Progenitor cell of endocrine pancreas (in vitro differentiated cells): ENCODE measurements around the gene ZBTB42. TPM values are rescaled to one million over a fixed set of nuclear protein-coding genes. Genes with fewer than 3 reads are reported as not detected.

Experiments used
- DNase-seq: peaks from one replicate; pipeline ENCODE4 v3.0.0; 2021; ENCODE audit warnings: low spot score; ENCODE audit not compliant: unreplicated experiment
- H3K27ac Mint-ChIP-seq: 2 replicates; pipeline ENCODE4 v1.8.0; 2021; ENCODE audit warnings: mild to moderate bottlenecking, moderate library complexity, mixed read lengths
- H3K27me3 Mint-ChIP-seq: 2 replicates; pipeline ENCODE4 v1.8.0; 2021; ENCODE audit warnings: mixed read lengths
- H3K36me3 Mint-ChIP-seq: 2 replicates; pipeline ENCODE4 v1.8.0; 2022; ENCODE audit warnings: mixed read lengths; ENCODE audit not compliant: insufficient read depth
- H3K4me1 Mint-ChIP-seq: 2 replicates; pipeline ENCODE4 v1.8.0; 2021; ENCODE audit warnings: low read depth, mixed read lengths
- H3K4me3 Mint-ChIP-seq: 2 replicates; pipeline ENCODE4 v1.8.0; 2021; ENCODE audit warnings: low read depth, mild to moderate bottlenecking, moderate library complexity, mixed read lengths
- H3K9me3 Mint-ChIP-seq: 2 replicates; pipeline ENCODE4 v1.8.0; 2021; ENCODE audit warnings: low read depth, mixed read lengths
- total RNA-seq: library from RNA; stranded (reverse); gene quantifications from 2 replicates; pipeline ENCODE4 v1.2.1, GENCODE V29; 2021
- TF ChIP-seq, protein P1 (sequence below): fragments of 200-600 bp; sonication (generic); IDR thresholded peaks from one replicate; pipeline ENCODE4 v1.5.0; 2021; ENCODE audit warnings: antibody characterized with exemption, mild to moderate bottlenecking; ENCODE audit not compliant: unreplicated experiment

Gene ZBTB42
- total RNA-seq, 1 donor from 2014 or later, result 12.3 TPM

DNA sequence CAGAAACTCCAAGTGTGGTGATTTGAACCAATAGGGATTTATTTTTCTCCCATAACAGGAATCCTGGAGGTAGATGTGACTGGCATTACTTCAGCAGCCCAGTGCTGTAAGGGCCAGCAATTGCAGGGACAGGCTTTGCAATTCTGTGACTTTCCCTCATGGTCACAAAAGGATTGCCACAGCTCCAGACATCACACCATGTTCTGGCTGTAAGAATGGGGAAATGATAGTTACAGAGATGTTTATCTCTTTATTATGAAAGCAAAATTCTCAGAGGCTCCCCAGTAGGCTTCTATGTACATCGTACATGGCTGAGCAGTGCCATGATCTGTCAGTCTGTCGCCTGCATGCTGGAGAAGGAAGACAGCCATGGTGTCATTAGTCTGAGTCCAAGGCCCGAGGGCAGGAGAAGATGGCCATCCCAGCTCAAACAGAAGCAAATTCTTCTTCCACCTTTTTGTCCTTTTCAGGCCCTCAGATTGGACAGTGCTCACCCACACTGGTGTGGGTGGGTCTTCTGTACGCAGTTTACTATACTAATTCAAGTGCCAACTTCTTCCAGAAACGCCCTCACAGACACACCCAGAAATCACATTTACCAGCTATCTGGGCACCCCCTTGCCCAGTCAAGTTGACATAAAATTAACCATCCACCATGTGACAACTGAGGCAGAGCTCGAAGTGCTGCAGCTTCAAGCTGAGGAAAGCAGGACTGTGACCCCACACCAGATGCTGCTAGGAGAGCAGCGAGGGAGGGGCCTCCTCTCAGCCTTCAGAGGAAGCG is 17.2 kb downstream of the ZBTB42 start:
- H3K4me1 Mint-ChIP-seq, result peaks cover 3% of the 10 kb centered on the region
- H3K27ac Mint-ChIP-seq, result no peak overlapping the region
- TF ChIP-seq, protein P1, sequence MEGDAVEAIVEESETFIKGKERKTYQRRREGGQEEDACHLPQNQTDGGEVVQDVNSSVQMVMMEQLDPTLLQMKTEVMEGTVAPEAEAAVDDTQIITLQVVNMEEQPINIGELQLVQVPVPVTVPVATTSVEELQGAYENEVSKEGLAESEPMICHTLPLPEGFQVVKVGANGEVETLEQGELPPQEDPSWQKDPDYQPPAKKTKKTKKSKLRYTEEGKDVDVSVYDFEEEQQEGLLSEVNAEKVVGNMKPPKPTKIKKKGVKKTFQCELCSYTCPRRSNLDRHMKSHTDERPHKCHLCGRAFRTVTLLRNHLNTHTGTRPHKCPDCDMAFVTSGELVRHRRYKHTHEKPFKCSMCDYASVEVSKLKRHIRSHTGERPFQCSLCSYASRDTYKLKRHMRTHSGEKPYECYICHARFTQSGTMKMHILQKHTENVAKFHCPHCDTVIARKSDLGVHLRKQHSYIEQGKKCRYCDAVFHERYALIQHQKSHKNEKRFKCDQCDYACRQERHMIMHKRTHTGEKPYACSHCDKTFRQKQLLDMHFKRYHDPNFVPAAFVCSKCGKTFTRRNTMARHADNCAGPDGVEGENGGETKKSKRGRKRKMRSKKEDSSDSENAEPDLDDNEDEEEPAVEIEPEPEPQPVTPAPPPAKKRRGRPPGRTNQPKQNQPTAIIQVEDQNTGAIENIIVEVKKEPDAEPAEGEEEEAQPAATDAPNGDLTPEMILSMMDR, result no peak
- no peak overlapping the region for H3K4me3 Mint-ChIP-seq
- H3K36me3 Mint-ChIP-seq, result no peaks in the 10 kb centered on the region
- H3K27me3 Mint-ChIP-seq, result no peaks in the 10 kb centered on the region
- no peaks in the 10 kb centered on the region for H3K9me3 Mint-ChIP-seq
- no peak for DNase-seq

DNA sequence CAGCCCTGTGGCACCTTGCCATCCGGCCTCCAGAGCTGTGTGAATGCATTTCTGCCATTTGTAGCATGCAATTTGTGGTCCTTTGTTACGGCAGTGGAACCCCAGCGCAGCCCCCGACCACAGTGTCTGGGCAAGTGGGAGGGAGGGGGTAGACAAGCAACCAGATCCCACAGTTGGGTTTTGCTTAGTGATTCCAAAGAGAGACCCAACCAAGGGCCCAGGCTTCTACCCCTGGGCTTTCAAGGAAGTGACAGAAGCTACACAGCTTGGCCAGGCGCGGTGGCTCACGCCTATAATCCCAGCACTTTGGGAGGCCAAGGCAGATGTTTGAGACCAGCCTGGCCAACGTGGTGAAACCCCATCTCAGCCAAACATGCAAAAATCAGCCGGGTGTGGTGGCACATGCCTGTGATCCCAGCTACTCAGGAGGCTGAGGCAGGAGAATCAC is 17.8 kb downstream of the ZBTB42 start:
- H3K4me1 Mint-ChIP-seq, result peaks cover 3% of the 10 kb centered on the region
- no peak for DNase-seq
- H3K27me3 Mint-ChIP-seq, result peaks cover 1% of the 10 kb centered on the region
- H3K27ac Mint-ChIP-seq, result no peak overlapping the region
- TF ChIP-seq, protein P1, result no peak
- no peaks in the 10 kb centered on the region for H3K36me3 Mint-ChIP-seq
- H3K9me3 Mint-ChIP-seq, result no peaks in the 10 kb centered on the region
- no peak overlapping the region for H3K4me3 Mint-ChIP-seq

DNA sequence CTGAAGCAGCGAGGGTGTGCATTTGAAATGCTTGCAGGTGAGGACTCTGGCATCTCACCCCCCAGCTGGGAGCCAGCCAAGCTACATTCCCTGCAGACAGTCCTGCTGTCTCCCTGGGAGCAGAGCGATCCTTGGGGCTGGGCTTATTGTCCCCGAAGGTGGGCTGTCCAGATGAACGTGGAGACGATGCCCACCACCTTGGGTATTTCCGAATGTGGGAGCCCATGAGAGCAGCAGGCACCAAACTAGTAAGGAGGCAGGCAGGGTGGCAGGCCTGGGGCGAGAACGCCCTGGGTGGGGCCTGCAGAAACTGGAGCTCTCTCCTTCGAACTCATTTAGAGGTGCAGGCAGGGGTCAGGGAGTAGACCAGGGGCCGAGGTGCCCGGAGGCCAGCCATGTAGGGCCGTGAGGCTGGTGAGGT is 18.5 kb downstream of the ZBTB42 start:
- H3K27me3 Mint-ChIP-seq, result peaks cover 6% of the 10 kb centered on the region
- TF ChIP-seq, protein P1, result no peak
- no peak overlapping the region for H3K4me3 Mint-ChIP-seq
- H3K4me1 Mint-ChIP-seq, result peaks cover 3% of the 10 kb centered on the region
- DNase-seq, result no peak
- H3K27ac Mint-ChIP-seq, result no peak overlapping the region
- peaks cover 2% of the 10 kb centered on the region for H3K9me3 Mint-ChIP-seq
- no peaks in the 10 kb centered on the region for H3K36me3 Mint-ChIP-seq

DNA sequence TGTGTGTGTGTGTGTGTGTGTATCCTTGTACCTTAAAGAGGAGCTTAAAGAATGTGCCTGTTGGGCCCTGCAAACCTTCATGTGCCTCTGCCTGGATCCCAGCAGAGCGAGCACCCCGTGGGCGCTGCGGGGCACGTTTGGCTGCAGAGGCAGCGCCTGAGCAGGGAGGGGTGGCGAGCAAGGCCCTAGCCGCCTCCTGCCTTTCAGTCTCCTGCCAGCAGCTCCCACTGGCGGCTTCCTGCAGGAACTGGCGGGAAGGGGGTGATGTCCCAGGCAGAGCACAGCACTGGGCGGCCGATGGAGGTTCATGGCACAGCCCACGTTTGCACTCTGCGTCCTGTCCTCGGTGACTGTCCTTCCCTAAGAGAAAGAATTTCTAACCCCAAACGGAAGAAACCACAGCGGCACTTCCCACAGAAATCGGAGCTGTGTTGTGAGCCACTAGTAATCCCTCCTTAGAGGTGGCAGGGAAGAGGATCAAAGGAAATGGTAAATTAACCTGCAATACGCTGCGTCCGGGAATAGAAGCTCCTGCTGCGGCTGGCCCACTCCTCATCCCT is 19.8 kb downstream of the ZBTB42 start:
- Mint-ChIP-seq H3K4me3 (no peak overlapping the region), H3K4me1 (peaks cover 7% of the 10 kb centered on the region), H3K27ac (peak overlapping the region; percentile 62), H3K36me3 (no peaks in the 10 kb centered on the region), H3K27me3 (peaks cover 20% of the 10 kb centered on the region), H3K9me3 (peaks cover 8% of the 10 kb centered on the region)
- no peak for DNase-seq
- TF ChIP-seq, protein P1, result peak; percentile 54

DNA sequence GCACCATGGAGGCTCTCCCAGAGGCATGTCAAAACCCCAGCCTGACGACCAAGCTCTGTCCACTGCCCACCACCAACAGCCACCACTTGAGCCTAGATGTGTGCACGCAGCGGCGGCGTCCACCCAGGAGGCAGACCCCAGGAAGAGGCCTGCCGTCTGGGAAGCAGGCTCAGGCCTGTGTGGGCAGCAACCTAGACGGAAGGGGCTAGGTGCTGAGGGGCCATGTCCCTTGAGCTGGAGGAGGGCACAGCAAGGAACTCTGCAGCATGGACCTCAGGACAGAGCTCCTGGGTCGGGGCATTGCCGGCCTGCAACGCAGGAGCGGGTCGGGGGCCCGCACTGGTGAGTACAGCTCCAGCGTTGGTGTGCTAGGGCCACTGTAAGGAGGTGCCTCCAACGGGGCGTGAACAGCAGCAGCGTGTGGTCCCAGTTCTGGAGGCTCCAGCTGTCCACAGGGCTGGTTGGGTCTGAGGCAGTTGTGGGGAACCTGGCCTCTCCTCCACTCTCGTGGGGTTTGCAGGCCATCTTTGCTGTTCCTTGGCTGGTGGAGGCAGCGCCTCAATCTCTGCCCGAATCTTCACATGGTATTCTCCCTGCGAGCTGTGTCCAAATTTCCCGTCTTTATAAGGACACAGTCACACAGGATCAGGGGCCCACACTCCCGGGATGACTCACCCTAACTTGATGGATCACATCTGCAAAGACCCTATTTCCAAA is 20.5 kb downstream of the ZBTB42 start:
- TF ChIP-seq, protein P1, result no peak
- no peak overlapping the region for H3K27ac Mint-ChIP-seq
- H3K36me3 Mint-ChIP-seq, result no peaks in the 10 kb centered on the region
- DNase-seq, result no peak
- peaks cover 8% of the 10 kb centered on the region for H3K9me3 Mint-ChIP-seq
- H3K4me3 Mint-ChIP-seq, result no peak overlapping the region
- H3K27me3 Mint-ChIP-seq, result peaks cover 24% of the 10 kb centered on the region
- peaks cover 8% of the 10 kb centered on the region for H3K4me1 Mint-ChIP-seq
